Liver (tissue), 9 donors: ENCODE measurements around the gene NCS1. TPM values are rescaled to one million over a fixed set of nuclear protein-coding genes. Genes with fewer than 3 reads are reported as not detected.

Experiments
- DNase-seq: peaks from one replicate; pipeline ENCODE4 v3.0.0-alpha.2; 2017; ENCODE audit warnings: low spot score
- H3K27ac ChIP-seq, 2 donors: one replicate each; pipeline ENCODE4 v1.7.0; 2013; ENCODE audit warnings: inconsistent platforms in 2 of 2, low read length in 2 of 2, control low read depth in 1 of 2, low read depth in 1 of 2, mild to moderate bottlenecking in 1 of 2
- H3K27me3 ChIP-seq, 4 donors: one replicate each; pipeline versions ENCODE4 v1.6.1 to v1.7.0; 2013; ENCODE audit warnings: low read length in 3 of 4, inconsistent platforms in 1 of 4, mild to moderate bottlenecking in 1 of 4, moderate library complexity in 1 of 4; ENCODE audit not compliant: control insufficient read depth in 4 of 4, insufficient read depth in 4 of 4
- H3K36me3 ChIP-seq, 4 donors: one replicate each; pipeline versions ENCODE4 v1.6.1 to v1.7.0; 2013; ENCODE audit warnings: low read length in 3 of 4, mild to moderate bottlenecking in 3 of 4, low read depth in 1 of 4, moderate library complexity in 1 of 4; ENCODE audit not compliant: control insufficient read depth in 4 of 4, insufficient read depth in 3 of 4
- H3K4me1 ChIP-seq, 4 donors: one replicate each; pipeline versions ENCODE4 v1.6.1 to v1.7.0; 2013; ENCODE audit warnings: low read length in 3 of 4, mild to moderate bottlenecking in 3 of 4, moderate library complexity in 1 of 4; ENCODE audit not compliant: control insufficient read depth in 4 of 4, insufficient read depth in 4 of 4
- H3K4me3 ChIP-seq, 3 donors: one replicate each; pipeline versions ENCODE4 v1.6.1 to v1.7.0; 2013; ENCODE audit warnings: low read length in 3 of 3, control low read depth in 1 of 3, low read depth in 1 of 3, mild to moderate bottlenecking in 1 of 3
- H3K9ac ChIP-seq, 2 donors: one replicate each; pipeline ENCODE4 v1.7.0; 2013; ENCODE audit warnings: low read length in 2 of 2, mild to moderate bottlenecking in 2 of 2, moderate library complexity in 2 of 2, control low read depth in 1 of 2, low read depth in 1 of 2
- H3K9me3 ChIP-seq, 4 donors: one replicate each; pipeline versions ENCODE4 v1.6.1 to v1.7.0; 2013; ENCODE audit warnings: low read length in 3 of 4; ENCODE audit not compliant: control insufficient read depth in 4 of 4
- CTCF ChIP-seq: fragments of 150-350 bp; IDR thresholded peaks from 2 replicates; pipeline ENCODE4 v1.5.1; 2017; ENCODE audit warnings: improper control_type of control experiment, low read depth, low read length; ENCODE audit not compliant: missing input control
- EGR1 ChIP-seq, 2 donors: IDR thresholded peaks; 2 replicates each; pipeline ENCODE4 v1.6.1; 2016 to 2018; ENCODE audit warnings: antibody characterized with exemption in 2 of 2, low read depth in 2 of 2
- FOXA1 ChIP-seq: IDR thresholded peaks from 2 replicates; pipeline ENCODE4 v1.6.1; 2016; ENCODE audit warnings: antibody characterized with exemption
- FOXA2 ChIP-seq: IDR thresholded peaks from 2 replicates; pipeline ENCODE4 v1.6.1; 2016; ENCODE audit warnings: antibody characterized with exemption
- GABPA ChIP-seq, 2 donors: IDR thresholded peaks in 1 of 2; conservative IDR thresholded peaks in 1 of 2; 2 replicates each; pipeline ENCODE4 v1.6.1; 2016; ENCODE audit warnings: antibody characterized with exemption in 2 of 2, mild to moderate bottlenecking in 1 of 2, moderate library complexity in 1 of 2
- HNF4A ChIP-seq, 2 donors: conservative IDR thresholded peaks; 2 replicates each; pipeline ENCODE4 v1.6.1; 2016; ENCODE audit warnings: antibody characterized with exemption in 2 of 2, mild to moderate bottlenecking in 2 of 2
- HNF4G ChIP-seq: IDR thresholded peaks from 2 replicates; pipeline ENCODE4 v1.6.1; 2016; ENCODE audit warnings: antibody characterized with exemption
- JUND ChIP-seq, 2 donors: IDR thresholded peaks; 2 replicates each; pipeline ENCODE4 v1.6.1; 2016; ENCODE audit warnings: antibody characterized with exemption in 2 of 2
- NR2F2 ChIP-seq: IDR thresholded peaks from 2 replicates; pipeline ENCODE4 v1.6.1; 2016; ENCODE audit warnings: antibody characterized with exemption
- RAD21 ChIP-seq, 2 donors: IDR thresholded peaks; 2 replicates each; pipeline ENCODE4 v1.6.1; 2016; ENCODE audit warnings: antibody characterized with exemption in 2 of 2, mild to moderate bottlenecking in 2 of 2
- RXRA ChIP-seq, 2 donors: IDR thresholded peaks; 2 replicates each; pipeline ENCODE4 v1.6.1; 2017 to 2018; ENCODE audit warnings: antibody characterized with exemption in 2 of 2, mild to moderate bottlenecking in 1 of 2
- SP1 ChIP-seq: IDR thresholded peaks from 2 replicates; pipeline ENCODE4 v1.6.1; 2018; ENCODE audit warnings: antibody characterized with exemption, mild to moderate bottlenecking
- TAF1 ChIP-seq: conservative IDR thresholded peaks from 2 replicates; pipeline ENCODE4 v1.6.1; 2016; ENCODE audit warnings: antibody characterized with exemption, mild to moderate bottlenecking
- YY1 ChIP-seq: IDR thresholded peaks from 2 replicates; pipeline ENCODE4 v1.6.1; 2016; ENCODE audit warnings: antibody characterized with exemption, mild to moderate bottlenecking
- ZBTB33 ChIP-seq: IDR thresholded peaks from 2 replicates; pipeline ENCODE4 v1.6.1; 2016; ENCODE audit warnings: antibody characterized with exemption
- WGBS: extraction: QIAGEN DNeasy Blood & Tissue Kit; methylation state at CpG from one replicate; pipeline ENCODE4 v1.1.7; 2013; 5-methylcytosine and 5-hydroxymethylcytosine counted together
- polyA plus RNA-seq, 2 donors: library from polyadenylated mRNA; stranded (reverse) in 1 of 2; unstranded in 1 of 2; fragments of 200-250 nt in 1 of 2; fragments of >200 nt in 1 of 2; fragmentation: Nextera tagmentation in 1 of 2; extraction: Ambion mirVana in 1 of 2; gene quantifications; one replicate each; pipeline versions ENCODE4 v1.2.1 to v1.2.3, GENCODE V29; 2013 to 2015
- total RNA-seq, 2 donors: library from RNA; depleted of rRNA; stranded (reverse); fragments of >200 nt; gene quantifications; one replicate each; pipeline ENCODE4 v1.2.3, GENCODE V29; 2014
- TF ChIP-seq, protein P1 (sequence below): IDR thresholded peaks from 2 replicates; pipeline ENCODE4 v1.6.1; 2016; ENCODE audit warnings: antibody characterized with exemption
- TF ChIP-seq, protein P2 (sequence below): IDR thresholded peaks from 2 replicates; pipeline ENCODE4 v1.6.1; 2016; ENCODE audit warnings: antibody characterized with exemption, mild to moderate bottlenecking
- TF ChIP-seq, protein P3 (sequence below): IDR thresholded peaks from 2 replicates; pipeline ENCODE4 v1.6.1; 2016; ENCODE audit warnings: antibody characterized with exemption
- donor health status: healthy.
- donor health status: healthy.
- donor health status: healthy.
- donor health status: healthy.
- donor health status: healthy.

The NCS1 gene
- total and polyA plus RNA-seq, 4 donors: 0.35 to 2.5 (median 1.2) TPM

- H3K36me3 ChIP-seq: no peaks in the 10 kb centered on the region
- WGBS: 87% methylated on average over 11 of the region's 11 CpGs
- TF ChIP-seq, protein P1, sequence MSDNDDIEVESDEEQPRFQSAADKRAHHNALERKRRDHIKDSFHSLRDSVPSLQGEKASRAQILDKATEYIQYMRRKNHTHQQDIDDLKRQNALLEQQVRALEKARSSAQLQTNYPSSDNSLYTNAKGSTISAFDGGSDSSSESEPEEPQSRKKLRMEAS: no peak
- no peak for TF ChIP-seq FOXA2
- TF ChIP-seq, protein P2, sequence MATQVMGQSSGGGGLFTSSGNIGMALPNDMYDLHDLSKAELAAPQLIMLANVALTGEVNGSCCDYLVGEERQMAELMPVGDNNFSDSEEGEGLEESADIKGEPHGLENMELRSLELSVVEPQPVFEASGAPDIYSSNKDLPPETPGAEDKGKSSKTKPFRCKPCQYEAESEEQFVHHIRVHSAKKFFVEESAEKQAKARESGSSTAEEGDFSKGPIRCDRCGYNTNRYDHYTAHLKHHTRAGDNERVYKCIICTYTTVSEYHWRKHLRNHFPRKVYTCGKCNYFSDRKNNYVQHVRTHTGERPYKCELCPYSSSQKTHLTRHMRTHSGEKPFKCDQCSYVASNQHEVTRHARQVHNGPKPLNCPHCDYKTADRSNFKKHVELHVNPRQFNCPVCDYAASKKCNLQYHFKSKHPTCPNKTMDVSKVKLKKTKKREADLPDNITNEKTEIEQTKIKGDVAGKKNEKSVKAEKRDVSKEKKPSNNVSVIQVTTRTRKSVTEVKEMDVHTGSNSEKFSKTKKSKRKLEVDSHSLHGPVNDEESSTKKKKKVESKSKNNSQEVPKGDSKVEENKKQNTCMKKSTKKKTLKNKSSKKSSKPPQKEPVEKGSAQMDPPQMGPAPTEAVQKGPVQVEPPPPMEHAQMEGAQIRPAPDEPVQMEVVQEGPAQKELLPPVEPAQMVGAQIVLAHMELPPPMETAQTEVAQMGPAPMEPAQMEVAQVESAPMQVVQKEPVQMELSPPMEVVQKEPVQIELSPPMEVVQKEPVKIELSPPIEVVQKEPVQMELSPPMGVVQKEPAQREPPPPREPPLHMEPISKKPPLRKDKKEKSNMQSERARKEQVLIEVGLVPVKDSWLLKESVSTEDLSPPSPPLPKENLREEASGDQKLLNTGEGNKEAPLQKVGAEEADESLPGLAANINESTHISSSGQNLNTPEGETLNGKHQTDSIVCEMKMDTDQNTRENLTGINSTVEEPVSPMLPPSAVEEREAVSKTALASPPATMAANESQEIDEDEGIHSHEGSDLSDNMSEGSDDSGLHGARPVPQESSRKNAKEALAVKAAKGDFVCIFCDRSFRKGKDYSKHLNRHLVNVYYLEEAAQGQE: no peak
- no peak for TF ChIP-seq TAF1
- no peak for TF ChIP-seq RAD21 (IDR thresholded peaks at IDR 0.05)
- no peak for TF ChIP-seq FOXA1
- no peak for TF ChIP-seq GABPA (IDR thresholded peaks at IDR 0.05 in 1 of 2, conservative IDR thresholded peaks at IDR 0.05 in 1 of 2)
- TF ChIP-seq SP1: no peak
- TF ChIP-seq YY1: no peak
- TF ChIP-seq HNF4G: no peak
- no peak for TF ChIP-seq RXRA (IDR thresholded peaks at IDR 0.05)
- no peak for TF ChIP-seq JUND (IDR thresholded peaks at IDR 0.05)
- no peak for TF ChIP-seq NR2F2
- TF ChIP-seq EGR1 (IDR thresholded peaks at IDR 0.05; ENCODE audit: low read depth in 2 of 2): no peak
- TF ChIP-seq CTCF: no peak
- no peak for TF ChIP-seq ZBTB33
- TF ChIP-seq HNF4A (conservative IDR thresholded peaks at IDR 0.05): no peak
- TF ChIP-seq, protein P3, sequence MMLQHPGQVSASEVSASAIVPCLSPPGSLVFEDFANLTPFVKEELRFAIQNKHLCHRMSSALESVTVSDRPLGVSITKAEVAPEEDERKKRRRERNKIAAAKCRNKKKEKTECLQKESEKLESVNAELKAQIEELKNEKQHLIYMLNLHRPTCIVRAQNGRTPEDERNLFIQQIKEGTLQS: no peak
- peaks cover 4 to 16% (median 10%) of the 10 kb centered on the region in 4 donors for H3K4me1 ChIP-seq
- no peaks in the 10 kb centered on the region for H3K9me3 ChIP-seq
- H3K27me3 ChIP-seq: no peaks in the 10 kb centered on the region
- H3K27ac ChIP-seq: no peak overlapping the region
- DNase-seq: no peak
- no peak overlapping the region for H3K4me3 ChIP-seq
- H3K9ac ChIP-seq: no peak overlapping the region
These were observed 64.9 kb downstream of the NCS1 start for GRCh38 chr9:130237076-130237475.
